GM10847 (cell line): ENCODE measurements around the gene UNK.

ENCODE experiments used
- POLR2A ChIP-seq: IDR thresholded peaks from 2 replicates; pipeline ENCODE4 v1.6.1; 2011; ENCODE audit not compliant: insufficient read length; ENCODE audit errors: extremely low read depth

Gene UNK

DNA sequence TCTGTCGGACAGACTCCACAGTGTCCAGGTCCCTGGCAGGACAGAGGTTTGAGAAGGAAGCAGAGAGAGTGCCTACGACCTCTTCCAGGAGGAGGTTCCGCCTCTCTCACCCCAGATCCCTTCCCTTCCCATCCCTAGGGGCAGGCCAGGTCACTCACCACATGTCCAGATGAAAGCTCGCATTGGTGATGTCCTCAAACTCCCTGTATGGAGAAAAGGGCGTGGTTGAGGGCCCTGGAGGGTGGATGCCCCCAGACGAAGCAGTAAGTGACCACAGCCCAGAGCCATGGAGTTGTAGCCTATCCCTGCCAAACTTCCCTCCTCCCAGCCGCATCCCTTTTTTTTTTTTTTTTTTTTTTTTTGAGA is 56.2 kb downstream of the UNK start:
- TF ChIP-seq POLR2A = no peak

DNA sequence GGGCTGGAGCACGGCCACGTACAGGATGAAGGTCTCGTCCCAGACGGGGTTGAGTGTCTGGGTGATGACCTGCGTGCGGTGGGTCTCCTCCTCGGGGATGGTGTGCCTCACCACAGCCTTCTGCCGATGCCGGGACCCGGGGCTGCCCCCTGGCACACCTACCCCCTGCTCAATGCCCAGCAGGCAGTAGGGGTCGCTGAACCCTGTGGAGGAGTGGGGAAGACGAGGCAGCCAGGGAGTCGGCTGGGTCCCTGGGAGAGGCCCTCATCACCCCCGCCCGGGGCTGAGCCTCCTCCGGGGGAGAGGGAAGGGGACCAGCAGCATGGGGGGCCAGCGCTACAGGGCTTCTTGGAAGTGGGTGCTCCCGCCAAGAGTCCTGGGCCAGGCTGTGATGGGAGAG is 57.8 kb downstream of the UNK start:
- TF ChIP-seq POLR2A = no peak

DNA sequence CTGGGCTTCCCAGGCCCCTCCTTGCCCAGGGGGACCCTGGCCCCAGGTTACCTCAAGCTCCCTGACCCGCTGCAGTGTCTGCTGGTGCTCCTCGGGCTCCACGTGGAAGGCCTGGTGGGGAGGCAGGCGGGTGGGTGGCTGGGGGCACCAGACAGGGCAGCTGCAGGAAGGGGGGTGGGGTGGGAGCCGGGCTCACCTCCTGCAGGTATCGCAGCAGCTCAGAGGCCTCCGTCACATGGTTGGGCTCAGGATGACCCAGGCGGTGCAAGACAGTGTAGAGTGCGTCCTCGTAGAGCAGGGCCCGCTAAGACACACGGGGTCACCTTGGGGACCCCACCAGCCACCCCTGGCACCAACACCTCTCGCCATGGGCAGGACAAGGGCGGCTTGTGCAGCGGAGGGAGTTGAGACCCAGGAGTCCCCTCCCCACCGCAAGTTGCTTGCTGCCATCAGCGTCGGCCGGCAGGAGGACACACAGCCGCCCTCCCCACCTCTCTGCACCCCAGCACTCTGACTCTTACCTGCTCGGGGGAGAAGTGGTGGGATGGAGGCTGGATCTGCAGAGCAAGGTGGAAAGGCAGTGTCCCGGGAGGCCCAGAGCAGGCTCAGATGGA is 58.5 kb downstream of the UNK start:
- TF ChIP-seq POLR2A = no peak

DNA sequence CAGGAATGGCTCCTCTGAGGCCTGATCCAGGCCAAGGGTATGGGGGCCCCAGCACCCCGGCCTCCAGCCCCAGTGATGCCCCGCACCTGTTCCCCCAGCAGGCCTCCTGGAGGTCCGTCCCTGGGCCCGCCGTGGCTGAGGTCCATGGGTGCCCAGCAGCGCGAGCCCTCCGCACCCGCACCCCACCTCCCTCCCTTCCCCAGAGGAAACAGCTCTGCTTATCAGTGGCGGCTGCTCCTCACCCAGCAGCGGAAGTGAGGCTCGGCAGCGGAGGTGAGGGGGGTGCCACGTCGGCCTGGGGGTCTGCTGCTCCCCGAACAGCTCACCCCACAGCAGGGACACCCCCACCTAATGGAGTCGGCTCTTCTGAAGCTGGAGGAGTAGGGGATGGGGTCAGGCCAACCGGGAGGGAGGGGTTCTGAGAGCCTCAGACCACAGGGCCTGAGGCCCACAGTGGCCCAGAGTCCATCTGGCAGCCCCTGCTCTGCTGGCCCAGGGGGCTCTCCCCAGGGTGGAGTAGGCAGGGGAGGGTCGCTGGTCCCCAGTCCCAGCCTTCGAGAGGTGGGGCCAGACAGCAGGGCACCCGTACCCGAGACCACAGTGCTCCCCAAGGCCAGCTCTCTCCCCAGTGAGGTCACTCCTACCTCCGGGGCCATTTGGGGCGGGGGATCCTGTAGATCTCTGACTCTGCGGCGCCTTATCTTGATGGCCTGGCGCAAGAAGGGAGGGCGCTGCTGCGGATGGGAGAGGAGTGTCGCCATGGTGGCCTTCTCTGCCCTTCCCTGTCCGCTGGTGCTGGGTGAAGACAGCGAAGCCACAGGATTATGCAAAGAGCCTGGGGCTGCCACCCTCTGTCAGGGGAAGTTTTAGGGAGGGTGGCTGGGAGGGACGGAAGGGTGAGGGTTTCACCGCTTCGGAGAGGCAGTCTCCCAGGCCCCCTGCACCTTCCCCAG is 59.2 kb downstream of the UNK start, which contains the start of gene UNC13D:
UNC13D (minus strand) TSS at position 828 of the 953 bp plus-strand sequence; CDS start at position 761, 67 bp downstream.
- TF ChIP-seq POLR2A = peak; percentile 36

DNA sequence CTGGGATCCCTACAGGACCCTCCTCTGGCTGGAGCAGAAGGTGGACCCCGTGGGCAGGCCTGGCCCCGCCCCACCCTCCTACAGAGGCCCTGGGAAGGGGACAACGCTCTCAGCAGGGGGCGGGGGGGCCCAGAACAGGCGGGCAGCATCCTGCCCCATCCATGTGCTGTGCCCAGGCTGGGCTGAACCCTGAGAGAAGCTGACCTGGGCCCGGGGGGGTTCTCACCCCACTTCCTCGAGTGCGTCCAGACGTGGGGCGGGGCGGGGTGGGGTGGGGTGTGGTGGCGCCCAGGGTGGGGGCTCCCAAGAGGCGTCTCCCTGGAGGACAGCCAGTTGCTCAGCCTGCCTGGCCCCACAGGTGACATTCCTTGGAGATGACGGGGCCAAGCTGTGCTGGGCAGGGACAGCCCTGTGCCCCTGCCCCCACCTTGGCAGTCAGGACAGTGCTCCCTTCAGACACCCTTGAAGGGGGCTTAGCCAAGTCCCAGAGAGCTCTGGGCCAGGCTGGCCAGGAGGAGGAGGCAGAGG is 60.0 kb downstream of the UNK start:
- no peak for TF ChIP-seq POLR2A

DNA sequence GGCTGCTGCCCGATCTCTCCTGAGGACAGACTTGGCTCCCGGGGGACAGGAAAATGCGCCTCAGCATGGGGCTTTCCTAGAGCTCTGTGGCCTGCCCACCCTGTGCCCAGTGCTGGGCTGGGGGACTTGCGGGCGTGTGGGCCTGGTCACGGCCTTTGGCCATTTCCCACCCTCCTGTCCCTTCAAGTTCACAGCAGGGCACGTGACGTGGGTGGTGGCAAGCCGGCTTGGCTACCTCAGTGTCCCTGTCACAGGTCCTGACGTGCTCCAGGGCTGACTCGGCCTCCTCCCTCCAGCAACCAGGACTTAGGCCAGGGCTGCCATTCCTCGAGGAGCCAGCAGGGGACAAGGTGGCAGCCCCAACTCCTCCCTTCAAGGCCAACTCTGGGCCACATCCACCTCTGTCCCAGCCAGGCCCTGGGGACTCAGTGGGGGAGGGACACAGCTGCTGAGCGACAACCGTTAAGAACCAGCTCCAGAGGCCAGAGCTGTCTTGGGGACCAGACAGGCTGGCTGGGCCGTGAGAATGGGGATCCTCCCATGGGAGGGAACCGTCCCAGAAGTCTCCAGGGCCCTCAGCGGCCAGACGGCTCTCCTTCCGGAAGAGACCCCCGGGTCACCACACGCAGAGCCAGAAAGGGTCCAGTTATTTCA is 60.6 kb downstream of the UNK start:
- TF ChIP-seq POLR2A = no peak

DNA sequence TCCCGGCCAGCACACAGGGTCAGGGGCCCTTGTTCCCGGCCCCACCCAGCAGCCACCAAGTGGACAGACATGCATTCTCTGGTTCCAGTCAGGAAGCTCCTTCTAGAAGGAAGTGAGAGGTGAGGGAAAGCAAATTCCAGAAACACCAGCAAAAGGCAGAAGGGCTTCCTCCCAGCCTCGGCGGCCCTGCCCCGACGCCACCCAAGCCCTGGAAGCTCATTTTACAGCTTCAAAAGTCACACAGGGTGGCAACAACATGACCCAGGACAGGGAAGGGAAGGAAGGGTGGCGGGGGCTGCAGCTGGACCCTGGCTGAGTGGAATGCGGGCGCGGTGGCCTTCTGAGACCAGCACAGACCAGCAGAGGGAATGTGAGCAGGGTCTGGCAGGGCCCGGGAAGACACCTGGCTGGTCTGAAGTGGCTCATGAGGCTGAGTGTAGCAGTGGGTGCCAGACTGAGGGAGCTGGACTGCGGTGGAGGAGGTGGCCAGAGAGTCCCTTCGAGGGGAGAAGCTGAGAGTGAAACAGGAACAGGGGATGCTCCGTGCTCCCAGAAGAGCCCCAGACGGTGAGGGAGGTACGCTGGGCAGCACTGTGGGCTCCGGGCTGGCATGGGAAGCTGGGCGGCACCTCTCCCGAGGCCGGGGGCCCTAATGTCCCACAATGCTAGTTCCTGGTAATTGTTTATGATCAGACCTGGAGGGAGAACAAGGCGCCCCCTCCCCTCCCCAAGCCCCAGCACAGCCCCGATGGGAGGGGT is 61.5 kb downstream of the UNK start:
- no peak for TF ChIP-seq POLR2A

DNA sequence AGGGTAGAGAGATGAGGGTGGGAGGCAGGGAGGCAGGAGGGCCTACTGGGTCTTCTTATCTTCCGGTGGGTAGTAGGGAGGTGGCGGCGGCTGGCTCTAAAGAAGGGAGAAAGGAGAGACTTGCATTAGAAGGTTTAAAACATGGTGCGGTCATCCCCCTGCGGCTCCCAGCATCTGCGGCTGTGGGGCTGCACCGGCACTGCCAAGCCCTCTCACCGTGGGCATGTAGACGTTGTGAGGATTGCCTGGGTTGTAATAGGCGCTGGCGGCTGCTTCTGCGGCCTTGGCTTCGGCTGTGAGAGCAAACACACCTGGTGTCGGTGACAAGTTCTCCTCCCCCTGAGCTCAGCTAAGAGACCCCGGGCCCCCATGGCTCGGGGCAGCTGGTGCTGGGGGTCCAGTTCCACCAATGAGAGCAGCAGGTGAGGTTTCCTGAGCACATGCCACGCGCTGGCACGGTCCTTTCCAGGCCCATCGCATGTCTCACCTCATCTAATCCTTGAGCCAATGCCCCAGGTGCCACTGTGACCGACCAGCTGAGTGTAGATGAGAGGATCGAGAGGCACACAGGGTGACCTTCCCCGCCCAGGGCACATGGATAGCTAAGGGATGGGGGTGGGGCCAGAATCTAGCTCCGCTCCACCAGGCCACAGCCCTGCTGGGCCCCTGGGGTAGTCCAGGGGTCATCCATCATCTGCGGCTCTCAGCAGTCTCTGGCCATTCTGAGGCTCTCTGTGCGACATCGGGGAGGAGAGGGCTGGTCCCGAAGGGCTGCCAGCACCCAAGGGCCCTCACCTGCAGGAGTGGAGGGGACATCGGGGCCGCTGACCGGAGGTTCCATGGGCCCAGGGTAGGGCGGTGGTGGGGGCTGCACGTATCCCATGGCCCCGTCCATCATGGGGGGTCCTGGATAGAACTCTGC is 62.3 kb downstream of the UNK start:
- TF ChIP-seq POLR2A = no peak

DNA sequence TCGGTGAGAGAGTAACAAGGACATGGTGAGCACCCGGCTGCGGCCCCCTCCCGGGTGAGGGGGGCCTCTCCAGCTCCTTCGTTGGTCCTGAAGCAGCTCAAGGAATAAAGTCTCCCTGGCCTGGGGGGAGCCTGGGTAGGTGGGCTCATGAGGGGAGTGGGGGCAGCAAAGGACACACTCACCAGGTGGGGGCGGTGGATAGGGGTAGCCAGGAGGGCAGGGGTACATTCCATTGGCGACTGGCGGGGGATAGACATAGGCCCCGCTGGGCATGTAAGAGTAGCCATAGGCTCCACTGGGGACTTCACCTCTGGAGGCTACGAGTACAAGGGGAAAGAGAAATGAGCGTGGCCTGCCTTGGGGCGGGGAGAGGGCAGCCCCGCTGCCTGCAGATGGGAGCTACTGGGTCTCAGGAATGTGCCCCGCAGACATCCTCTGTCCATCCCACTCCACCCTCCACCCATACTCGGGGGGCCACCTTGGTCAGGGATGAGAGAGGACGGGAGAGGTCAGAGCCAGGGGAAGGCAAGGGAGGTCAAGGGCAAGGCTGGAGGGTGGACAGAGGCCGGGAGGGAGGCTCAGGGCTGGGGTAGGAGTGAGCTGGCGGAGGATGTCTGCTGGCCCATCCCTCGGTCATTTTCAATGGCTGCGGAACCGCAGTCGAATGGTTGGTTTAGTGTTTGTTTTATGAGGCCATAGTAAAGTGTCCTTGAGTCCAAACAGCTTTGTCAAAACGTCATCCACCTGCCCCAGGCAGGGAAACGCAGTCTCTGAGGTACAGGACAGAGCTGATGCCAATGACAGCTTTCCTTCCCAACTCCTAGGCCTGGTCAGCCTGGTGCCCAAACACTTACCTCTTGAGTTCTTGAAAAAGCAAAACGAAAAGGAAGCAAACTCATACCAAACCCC is 63.3 kb downstream of the UNK start:
- no peak for TF ChIP-seq POLR2A

DNA sequence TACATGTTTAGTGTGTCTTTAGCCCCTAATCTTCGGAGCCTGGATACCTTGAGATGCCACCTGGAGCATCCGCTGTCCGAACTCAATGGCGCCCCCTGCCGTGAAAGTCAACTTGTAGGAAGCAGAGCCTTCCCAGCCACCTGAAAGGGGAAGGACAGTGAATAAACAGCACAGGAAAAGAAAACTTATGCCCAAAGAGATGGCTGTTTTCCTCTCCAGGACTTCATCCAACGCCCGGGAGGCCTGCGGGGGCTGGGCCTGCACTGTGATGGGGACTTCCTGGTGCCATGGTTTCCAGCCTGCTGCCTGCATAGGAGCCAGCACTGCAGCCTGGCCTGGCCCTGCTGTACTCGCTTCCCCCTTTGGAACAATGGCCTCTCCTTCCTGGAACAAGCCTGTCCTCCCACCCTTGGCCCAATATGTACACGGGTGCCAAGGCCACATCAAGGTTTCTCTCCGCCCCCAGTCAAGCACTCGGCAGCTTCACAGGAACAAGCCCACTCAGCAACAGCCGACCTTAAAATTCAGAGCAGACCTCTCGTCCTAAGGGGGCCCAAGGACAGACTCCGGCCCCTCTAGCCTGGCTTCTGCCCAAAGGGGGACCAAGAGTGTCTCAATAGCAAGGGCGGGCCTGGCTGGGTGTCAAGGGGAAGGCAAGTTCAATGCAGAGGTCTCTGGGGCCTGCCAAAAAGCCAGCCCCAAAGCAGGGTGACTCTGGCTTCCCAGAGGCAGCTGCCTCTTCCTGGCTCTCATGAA is 64.1 kb downstream of the UNK start:
- TF ChIP-seq POLR2A = no peak

DNA sequence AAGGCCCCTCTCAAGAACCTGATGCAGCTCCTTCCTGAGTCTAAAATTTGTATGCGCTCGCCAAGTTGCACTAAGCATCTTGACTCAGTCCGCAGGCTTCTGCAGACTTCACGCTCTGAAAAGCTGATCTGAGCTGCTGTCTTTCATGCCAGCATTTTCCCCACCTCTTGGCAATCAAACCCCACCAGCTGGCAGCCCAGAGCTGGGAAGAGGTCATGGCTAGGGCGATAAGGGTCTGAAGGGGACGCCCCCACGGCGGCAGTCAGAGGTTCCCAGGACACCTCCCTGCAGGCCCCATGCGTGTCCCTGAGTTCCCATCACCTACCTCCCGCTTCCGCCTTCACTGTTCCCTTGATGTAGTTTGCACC is 64.7 kb downstream of the UNK start:
- TF ChIP-seq POLR2A = no peak

DNA sequence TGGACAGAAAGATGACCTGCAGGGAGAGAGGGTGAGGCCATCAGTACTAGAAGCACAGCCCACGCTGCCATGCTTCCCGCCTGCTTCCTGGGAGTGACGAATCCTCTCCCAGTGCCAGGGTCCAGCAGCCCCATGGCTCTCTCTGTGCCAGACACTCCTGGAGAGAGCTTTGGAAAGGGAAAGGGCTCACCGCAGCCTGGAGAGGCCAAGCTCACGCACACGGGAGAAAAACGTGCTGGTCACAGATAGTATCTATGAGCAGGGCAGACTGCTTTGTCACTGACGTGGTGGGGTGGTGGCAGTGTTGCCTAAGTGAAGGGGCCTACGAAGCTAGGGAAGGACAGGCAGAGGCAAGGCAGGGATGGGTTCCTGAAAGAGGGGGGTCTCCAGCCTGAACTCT is 65.1 kb downstream of the UNK start:
- no peak for TF ChIP-seq POLR2A
